Measurements from ENCODE around the gene ANXA2R. TPM values are rescaled to one million over a fixed set of nuclear protein-coding genes. Genes with fewer than 3 reads are reported as not detected.

The ANXA2R gene
- polyA plus RNA-seq, 1 of the 3 experiments (the other 2 are of a cell fraction): 1.9 TPM

GRCh38 chr5:43014522-43014921 is 25.6 kb downstream of the ANXA2R start:
- no peak overlapping the region for H3K9ac ChIP-seq
- ChIA-PET POLR2A (no interaction called here), CTCF (no interaction called here)
- H3K4me2 ChIP-seq: no peak overlapping the region
- no peaks in the 10 kb centered on the region for H3K36me3 ChIP-seq (replicated peaks in 1 of 2; ENCODE audit: control insufficient read depth in 1 of 2, insufficient read depth in 2 of 2, low read length in 1 of 2)
- no peaks in the 10 kb centered on the region for H4K20me1 ChIP-seq (ENCODE audit: insufficient read depth)
- H3K4me3 ChIP-seq (ENCODE audit: low read depth in 2 of 2, low read length in 1 of 2): no peak overlapping the region
- H3K27me3 ChIP-seq (ENCODE audit: insufficient read depth): no peaks in the 10 kb centered on the region
- H3K4me1 ChIP-seq (ENCODE audit: control insufficient read depth in 1 of 2, insufficient read depth in 2 of 2, low read depth in 1 of 2, low read length in 1 of 2): peaks cover 5 to 9% of the 10 kb centered on the region in 2 experiments; a peak in 2 of 4 replicates
- peaks cover 23% of the 10 kb centered on the region for H3F3A ChIP-seq (replicated peaks; ENCODE audit: insufficient read depth)
- H3K9me3 ChIP-seq: no peaks in the 10 kb centered on the region
- no peaks in the 10 kb centered on the region for H3K9me2 ChIP-seq
- H3K27ac ChIP-seq (ENCODE audit: low read depth in 2 of 2, low read length in 1 of 2): no peak overlapping the region
- H2AFZ ChIP-seq (ENCODE audit: low read depth): no peak overlapping the region
- no peak for DNase-seq
- H3K79me2 ChIP-seq (ENCODE audit: insufficient read depth): no peaks in the 10 kb centered on the region
- TF ChIP-seq POLR2AphosphoS5 (IDR thresholded peaks at IDR 0.05; ENCODE audit: low read depth, low read length) (no peak), TCF12 (IDR thresholded peaks at IDR 0.05) (no peak), MEF2A (IDR thresholded peaks at IDR 0.05; ENCODE audit: borderline replicate concordance, low read depth) (no peak), TEAD4 (IDR thresholded peaks at IDR 0.05; ENCODE audit: borderline replicate concordance, insufficient read depth) (no peak), TAF1 (IDR thresholded peaks at IDR 0.05; ENCODE audit: borderline replicate concordance, low read depth, low read length) (no peak), MAX (IDR thresholded peaks at IDR 0.05; ENCODE audit: low read depth) (no peak), FOXM1 (IDR thresholded peaks at IDR 0.05; ENCODE audit: low read depth) (no peak), GABPA (IDR thresholded peaks at IDR 0.05; ENCODE audit: low read depth) (no peak), SIN3A (IDR thresholded peaks at IDR 0.05; ENCODE audit: borderline replicate concordance, low read depth, low read length) (no peak), GATA2 (CRISPR knock-in tag; IDR thresholded peaks at IDR 0.05) (no peak), JUND (IDR thresholded peaks at IDR 0.05) (no peak), NRF1 (IDR thresholded peaks at IDR 0.05; ENCODE audit: low read depth, low read length) (no peak), ZBTB33 (IDR thresholded peaks at IDR 0.05; ENCODE audit: borderline replicate concordance, low read depth) (no peak), CHD2 (IDR thresholded peaks at IDR 0.05; ENCODE audit: low read length, partially characterized antibody) (no peak), PBX3 (IDR thresholded peaks at IDR 0.05) (no peak), IRF3 (IDR thresholded peaks at IDR 0.05; ENCODE audit: low read depth, low read length) (no peak), REST (IDR thresholded peaks at IDR 0.05; ENCODE audit: low read depth, low read length) (no peak), USF2 (IDR thresholded peaks at IDR 0.05; ENCODE audit: borderline replicate concordance, low read depth, low read length) (no peak)
